HepG2 (cell line): Measurements from ENCODE around the gene NUBP2.

Source experiments
- CTCF ChIP-seq: sonication (generic); formaldehyde crosslinking; IDR thresholded peaks from 2 replicates; pipeline ENCODE4 v1.5.0; 2020; ENCODE audit warnings: mild to moderate bottlenecking, missing genetic modification reagents, moderate library complexity
- EZH2 ChIP-seq: conservative IDR thresholded peaks from 2 replicates; pipeline ENCODE4 v1.6.1; 2012; ENCODE audit warnings: mild to moderate bottlenecking, low read depth, low read length, moderate library complexity
- POLR2A ChIP-seq, 2 experiments: IDR thresholded peaks; 2 replicates each; pipeline ENCODE4 v1.6.1; 2011; ENCODE audit warnings: low read depth in 2 of 2, low read length in 2 of 2, mild to moderate bottlenecking in 1 of 2, moderate library complexity in 1 of 2; ENCODE audit not compliant: insufficient read depth in 1 of 2
- TP53 ChIP-seq: sonication (generic); formaldehyde crosslinking; conservative IDR thresholded peaks from 2 replicates; pipeline ENCODE4 v1.4.0; 2020; ENCODE audit warnings: missing genetic modification reagents
- TF ChIP-seq, protein P1 (sequence below): fragments of 450-650 bp; IDR thresholded peaks from 2 replicates; pipeline ENCODE4 v1.6.1; 2017; ENCODE audit warnings: mild to moderate bottlenecking
- TF ChIP-seq, protein P2 (sequence below), 2 experiments: sonication (generic) in 1 of 2; formaldehyde crosslinking in 1 of 2; IDR thresholded peaks; 2 replicates each; pipeline versions ENCODE4 v1.4.0 to v1.6.1; 2018 to 2020; ENCODE audit warnings: missing genetic modification reagents in 2 of 2, borderline replicate concordance in 1 of 2, low read depth in 1 of 2, mild to moderate bottlenecking in 1 of 2, missing biosample characterization in 1 of 2

DNA sequence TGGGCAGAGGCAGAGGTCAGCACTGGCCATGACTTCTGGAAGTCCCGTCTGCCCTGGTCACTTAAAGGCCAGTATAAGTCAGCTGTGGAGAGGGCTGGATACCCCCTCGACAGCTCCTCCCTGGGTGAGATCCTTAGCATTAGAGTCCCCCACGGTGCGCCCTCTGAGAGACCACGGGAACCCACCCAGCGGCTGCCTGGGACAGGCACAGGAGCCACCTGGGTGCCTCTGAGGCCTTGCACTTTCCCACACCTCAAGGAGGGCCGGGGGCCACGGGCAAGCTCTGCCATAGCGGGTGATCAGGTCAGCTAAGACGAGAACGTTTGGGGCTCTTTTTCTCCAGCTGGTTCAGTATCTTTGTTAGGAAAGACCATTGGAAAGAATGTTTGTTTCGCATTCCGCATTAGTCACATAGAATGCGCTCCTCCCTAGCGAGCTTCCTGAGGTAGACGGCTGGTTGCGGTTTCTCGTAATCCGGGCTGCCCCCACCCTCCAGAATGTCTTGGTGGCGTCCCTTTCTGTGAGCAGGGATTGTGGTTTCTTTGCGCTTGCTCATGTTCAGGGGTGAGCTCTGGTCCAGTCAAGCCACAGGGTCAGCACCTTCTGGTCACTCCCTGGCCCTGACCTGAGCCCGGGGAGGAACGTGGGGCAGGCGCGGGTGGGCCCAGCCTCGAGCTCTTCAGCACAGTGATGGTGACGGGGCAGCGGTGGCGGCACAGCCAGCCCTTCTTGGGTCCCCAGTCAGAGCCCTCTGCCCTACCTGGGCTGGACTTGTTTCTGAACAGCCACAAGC is 36.7 kb upstream of the NUBP2 start:
- TF ChIP-seq, protein P1, sequence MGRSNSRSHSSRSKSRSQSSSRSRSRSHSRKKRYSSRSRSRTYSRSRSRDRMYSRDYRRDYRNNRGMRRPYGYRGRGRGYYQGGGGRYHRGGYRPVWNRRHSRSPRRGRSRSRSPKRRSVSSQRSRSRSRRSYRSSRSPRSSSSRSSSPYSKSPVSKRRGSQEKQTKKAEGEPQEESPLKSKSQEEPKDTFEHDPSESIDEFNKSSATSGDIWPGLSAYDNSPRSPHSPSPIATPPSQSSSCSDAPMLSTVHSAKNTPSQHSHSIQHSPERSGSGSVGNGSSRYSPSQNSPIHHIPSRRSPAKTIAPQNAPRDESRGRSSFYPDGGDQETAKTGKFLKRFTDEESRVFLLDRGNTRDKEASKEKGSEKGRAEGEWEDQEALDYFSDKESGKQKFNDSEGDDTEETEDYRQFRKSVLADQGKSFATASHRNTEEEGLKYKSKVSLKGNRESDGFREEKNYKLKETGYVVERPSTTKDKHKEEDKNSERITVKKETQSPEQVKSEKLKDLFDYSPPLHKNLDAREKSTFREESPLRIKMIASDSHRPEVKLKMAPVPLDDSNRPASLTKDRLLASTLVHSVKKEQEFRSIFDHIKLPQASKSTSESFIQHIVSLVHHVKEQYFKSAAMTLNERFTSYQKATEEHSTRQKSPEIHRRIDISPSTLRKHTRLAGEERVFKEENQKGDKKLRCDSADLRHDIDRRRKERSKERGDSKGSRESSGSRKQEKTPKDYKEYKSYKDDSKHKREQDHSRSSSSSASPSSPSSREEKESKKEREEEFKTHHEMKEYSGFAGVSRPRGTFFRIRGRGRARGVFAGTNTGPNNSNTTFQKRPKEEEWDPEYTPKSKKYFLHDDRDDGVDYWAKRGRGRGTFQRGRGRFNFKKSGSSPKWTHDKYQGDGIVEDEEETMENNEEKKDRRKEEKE = no peak
- no peak for TF ChIP-seq CTCF (CRISPR knock-in tag)
- TF ChIP-seq EZH2 = no peak
- no peak for TF ChIP-seq POLR2A (IDR thresholded peaks at IDR 0.05; ENCODE audit: insufficient read depth in 1 of 2, low read depth in 2 of 2, low read length in 2 of 2)
- no peak for TF ChIP-seq TP53 (CRISPR knock-in tag)
- TF ChIP-seq, protein P2, sequence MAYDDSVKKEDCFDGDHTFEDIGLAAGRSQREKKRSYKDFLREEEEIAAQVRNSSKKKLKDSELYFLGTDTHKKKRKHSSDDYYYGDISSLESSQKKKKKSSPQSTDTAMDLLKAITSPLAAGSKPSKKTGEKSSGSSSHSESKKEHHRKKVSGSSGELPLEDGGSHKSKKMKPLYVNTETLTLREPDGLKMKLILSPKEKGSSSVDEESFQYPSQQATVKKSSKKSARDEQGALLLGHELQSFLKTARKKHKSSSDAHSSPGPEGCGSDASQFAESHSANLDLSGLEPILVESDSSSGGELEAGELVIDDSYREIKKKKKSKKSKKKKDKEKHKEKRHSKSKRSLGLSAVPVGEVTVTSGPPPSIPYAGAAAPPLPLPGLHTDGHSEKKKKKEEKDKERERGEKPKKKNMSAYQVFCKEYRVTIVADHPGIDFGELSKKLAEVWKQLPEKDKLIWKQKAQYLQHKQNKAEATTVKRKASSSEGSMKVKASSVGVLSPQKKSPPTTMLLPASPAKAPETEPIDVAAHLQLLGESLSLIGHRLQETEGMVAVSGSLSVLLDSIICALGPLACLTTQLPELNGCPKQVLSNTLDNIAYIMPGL (CRISPR knock-in tag; IDR thresholded peaks at IDR 0.05; ENCODE audit: borderline replicate concordance in 1 of 2, low read depth in 1 of 2) = no peak
